Activated naive CD4-positive, alpha-beta T cell treated with anti-CD3 and anti-CD28 coated beads, Interleukin-2, amount 50 U/mL, for 24 hours (primary cell): ENCODE results near the gene TBC1D22A.

Source experiments
- H3K27ac Mint-ChIP-seq: one replicate; pipeline ENCODE4 v1.8.0; 2021; ENCODE audit warnings: mild to moderate bottlenecking, mixed read lengths
- H3K27me3 Mint-ChIP-seq: one replicate; pipeline ENCODE4 v1.8.0; 2021; ENCODE audit warnings: mixed read lengths
- H3K36me3 Mint-ChIP-seq: one replicate; pipeline ENCODE4 v1.8.0; 2021; ENCODE audit warnings: mixed read lengths
- H3K4me1 Mint-ChIP-seq: one replicate; pipeline ENCODE4 v1.8.0; 2021; ENCODE audit warnings: mixed read lengths
- H3K4me3 Mint-ChIP-seq: one replicate; pipeline ENCODE4 v1.8.0; 2021; ENCODE audit warnings: mild to moderate bottlenecking, mixed read lengths
- H3K9me3 Mint-ChIP-seq: one replicate; pipeline ENCODE4 v1.8.0; 2021; ENCODE audit warnings: mixed read lengths

TBC1D22A gene

GRCh38 chr22:46801826-46802607 lies 39.6 kb downstream of the TBC1D22A start:
- H3K36me3 Mint-ChIP-seq = peaks cover 22% of the 10 kb centered on the region
- no peak overlapping the region for H3K4me3 Mint-ChIP-seq
- H3K27me3 Mint-ChIP-seq = no peaks in the 10 kb centered on the region
- H3K4me1 Mint-ChIP-seq = peaks cover 57% of the 10 kb centered on the region
- no peaks in the 10 kb centered on the region for H3K9me3 Mint-ChIP-seq
- H3K27ac Mint-ChIP-seq = no peak overlapping the region

GRCh38 chr22:46802608-46803027 lies 40.2 kb downstream of the TBC1D22A start:
- Mint-ChIP-seq H3K9me3 (no peaks in the 10 kb centered on the region), H3K4me1 (peaks cover 63% of the 10 kb centered on the region), H3K4me3 (no peak overlapping the region), H3K27me3 (no peaks in the 10 kb centered on the region), H3K27ac (no peak overlapping the region), H3K36me3 (peaks cover 25% of the 10 kb centered on the region)

GRCh38 chr22:46803031-46803880 lies 40.8 kb downstream of the TBC1D22A start:
- Mint-ChIP-seq H3K27me3 (no peaks in the 10 kb centered on the region), H3K27ac (no peak overlapping the region), H3K36me3 (peaks cover 25% of the 10 kb centered on the region), H3K4me1 (peaks cover 63% of the 10 kb centered on the region), H3K4me3 (peak overlapping the region; percentile 44), H3K9me3 (no peaks in the 10 kb centered on the region)

GRCh38 chr22:46803936-46804335 lies 41.5 kb downstream of the TBC1D22A start:
- no peak overlapping the region for H3K27ac Mint-ChIP-seq
- H3K4me1 Mint-ChIP-seq = peaks cover 56% of the 10 kb centered on the region
- no peak overlapping the region for H3K4me3 Mint-ChIP-seq
- no peaks in the 10 kb centered on the region for H3K27me3 Mint-ChIP-seq
- H3K36me3 Mint-ChIP-seq = peaks cover 22% of the 10 kb centered on the region
- no peaks in the 10 kb centered on the region for H3K9me3 Mint-ChIP-seq

GRCh38 chr22:46806794-46807193 lies 44.3 kb downstream of the TBC1D22A start:
- Mint-ChIP-seq H3K27me3 (no peaks in the 10 kb centered on the region), H3K9me3 (no peaks in the 10 kb centered on the region), H3K36me3 (peaks cover 14% of the 10 kb centered on the region), H3K4me3 (peak overlapping the region; percentile 54), H3K27ac (peak overlapping the region; percentile 37), H3K4me1 (peaks cover 53% of the 10 kb centered on the region)

GRCh38 chr22:46807458-46807857 lies 45.0 kb downstream of the TBC1D22A start:
- Mint-ChIP-seq H3K9me3 (no peaks in the 10 kb centered on the region), H3K27ac (peak overlapping the region; percentile 61)

GRCh38 chr22:46809153-46809885 lies 46.9 kb downstream of the TBC1D22A start:
- H3K36me3 Mint-ChIP-seq = peaks cover 9% of the 10 kb centered on the region
- no peak overlapping the region for H3K4me3 Mint-ChIP-seq
- no peaks in the 10 kb centered on the region for H3K9me3 Mint-ChIP-seq
- no peak overlapping the region for H3K27ac Mint-ChIP-seq
- no peaks in the 10 kb centered on the region for H3K27me3 Mint-ChIP-seq
- H3K4me1 Mint-ChIP-seq = peaks cover 45% of the 10 kb centered on the region

More at GRCh38 chr22:46807458-46807857, 45.0 kb downstream of the TBC1D22A start:
- no peaks in the 10 kb centered on the region for H3K27me3 Mint-ChIP-seq
- H3K4me3 Mint-ChIP-seq = no peak overlapping the region
- H3K36me3 Mint-ChIP-seq = peaks cover 9% of the 10 kb centered on the region
- H3K4me1 Mint-ChIP-seq = peaks cover 48% of the 10 kb centered on the region

- Mint-ChIP-seq H3K27me3 (no peaks in the 10 kb centered on the region), H3K36me3 (peaks cover 12% of the 10 kb centered on the region), H3K9me3 (no peaks in the 10 kb centered on the region), H3K27ac (no peak overlapping the region), H3K4me3 (no peak overlapping the region), H3K4me1 (peaks cover 45% of the 10 kb centered on the region)
These were observed 48.7 kb downstream of the TBC1D22A start for GRCh38 chr22:46810856-46811786.

- no peak overlapping the region for H3K4me3 Mint-ChIP-seq
- H3K4me1 Mint-ChIP-seq = peaks cover 44% of the 10 kb centered on the region
- H3K36me3 Mint-ChIP-seq = peaks cover 10% of the 10 kb centered on the region
- H3K27ac Mint-ChIP-seq = no peak overlapping the region
- H3K27me3 Mint-ChIP-seq = no peaks in the 10 kb centered on the region
- H3K9me3 Mint-ChIP-seq = peaks cover under 1% of the 10 kb centered on the region
These were observed 49.7 kb downstream of the TBC1D22A start for GRCh38 chr22:46812034-46812605.

GRCh38 chr22:46812788-46813187 lies 50.3 kb downstream of the TBC1D22A start:
- peaks cover 12% of the 10 kb centered on the region for H3K36me3 Mint-ChIP-seq
- no peak overlapping the region for H3K4me3 Mint-ChIP-seq
- H3K4me1 Mint-ChIP-seq = peaks cover 46% of the 10 kb centered on the region
- no peak overlapping the region for H3K27ac Mint-ChIP-seq
- H3K9me3 Mint-ChIP-seq = peaks cover 5% of the 10 kb centered on the region
- no peaks in the 10 kb centered on the region for H3K27me3 Mint-ChIP-seq

- Mint-ChIP-seq H3K27me3 (no peaks in the 10 kb centered on the region), H3K27ac (no peak overlapping the region), H3K4me3 (no peak overlapping the region), H3K4me1 (peaks cover 58% of the 10 kb centered on the region), H3K36me3 (peaks cover 16% of the 10 kb centered on the region), H3K9me3 (peaks cover 5% of the 10 kb centered on the region)
These were observed 51.6 kb downstream of the TBC1D22A start for GRCh38 chr22:46813816-46814597.

- Mint-ChIP-seq H3K4me3 (no peak overlapping the region), H3K4me1 (peaks cover 69% of the 10 kb centered on the region), H3K36me3 (peaks cover 21% of the 10 kb centered on the region)
These were observed 52.7 kb downstream of the TBC1D22A start for GRCh38 chr22:46815132-46815531.

GRCh38 chr22:46815559-46815895 lies 53.1 kb downstream of the TBC1D22A start:
- H3K4me3 Mint-ChIP-seq = no peak overlapping the region
- H3K36me3 Mint-ChIP-seq = peaks cover 24% of the 10 kb centered on the region
- H3K4me1 Mint-ChIP-seq = peaks cover 73% of the 10 kb centered on the region
- H3K27ac Mint-ChIP-seq = peak overlapping the region; percentile 7
- no peaks in the 10 kb centered on the region for H3K27me3 Mint-ChIP-seq
- peaks cover 11% of the 10 kb centered on the region for H3K9me3 Mint-ChIP-seq

More at GRCh38 chr22:46815132-46815531, 52.7 kb downstream of the TBC1D22A start:
- Mint-ChIP-seq H3K9me3 (peaks cover 7% of the 10 kb centered on the region), H3K27ac (no peak overlapping the region), H3K27me3 (no peaks in the 10 kb centered on the region)
